IPS DF 4.7 (cell line): Measurements from ENCODE around the gene PCYT2.
"Not testable (repeated sequence)": the region's sequence is repeated elsewhere in the genome, so short reads cannot be mapped to it uniquely, and the experiment has no call there.

Source experiments
- DNase-seq: peaks from one replicate; pipeline ENCODE4 v3.0.0-alpha.2; 2013; ENCODE audit warnings: low spot score; ENCODE audit errors: extremely low read depth

Gene PCYT2

DNA sequence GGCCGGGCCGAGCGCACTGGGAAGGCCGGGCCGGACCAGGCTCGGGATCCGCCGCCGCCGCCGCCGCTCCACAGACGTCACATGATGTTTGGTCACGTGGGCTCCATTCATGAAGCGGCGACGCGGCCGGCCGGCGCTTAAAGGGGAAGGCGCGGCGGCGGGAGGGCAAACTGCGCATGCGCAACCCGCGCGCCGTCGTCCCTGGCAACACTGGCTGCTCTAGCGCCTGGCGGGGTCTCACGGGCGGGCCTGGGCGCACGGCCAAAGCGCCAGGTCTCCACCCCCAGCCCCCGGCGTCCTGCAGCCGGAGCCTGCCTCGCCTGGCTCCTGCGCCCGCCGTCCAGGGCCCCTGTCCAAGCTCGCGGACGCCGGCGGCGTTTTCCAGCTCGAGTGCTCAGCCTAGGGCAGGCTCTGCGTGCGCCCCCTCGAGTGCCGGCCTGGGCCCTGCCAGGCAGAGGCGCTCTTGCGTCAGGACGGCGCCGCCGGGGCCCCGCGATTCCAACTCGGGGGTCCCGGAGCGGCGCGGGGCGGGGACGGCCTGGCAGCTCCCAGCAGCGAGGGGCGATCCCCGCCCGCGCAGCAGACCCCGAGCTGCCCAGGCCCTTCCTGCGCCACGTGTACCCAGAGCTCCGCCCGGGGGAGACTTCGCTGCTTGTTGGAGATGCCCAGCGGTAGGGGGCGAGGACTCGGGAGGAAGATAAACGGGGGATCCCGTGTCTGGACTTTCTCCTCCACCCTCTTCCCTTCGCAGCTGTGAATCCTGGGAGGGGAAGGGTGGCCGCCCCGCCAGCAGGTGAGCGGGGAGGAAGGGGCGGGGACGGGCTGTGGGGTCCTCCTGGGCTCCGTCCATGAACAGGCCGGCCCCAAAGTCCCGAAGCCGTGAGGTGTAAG, 16.7 kb upstream of the PCYT2 start, which contains the start of gene MAFG:
Gene MAFG, minus strand, starts transcription at position 83 of the 891 bp plus-strand sequence. CDS start 4,550 bp downstream, outside the sequence.
- no peak for DNase-seq

DNA sequence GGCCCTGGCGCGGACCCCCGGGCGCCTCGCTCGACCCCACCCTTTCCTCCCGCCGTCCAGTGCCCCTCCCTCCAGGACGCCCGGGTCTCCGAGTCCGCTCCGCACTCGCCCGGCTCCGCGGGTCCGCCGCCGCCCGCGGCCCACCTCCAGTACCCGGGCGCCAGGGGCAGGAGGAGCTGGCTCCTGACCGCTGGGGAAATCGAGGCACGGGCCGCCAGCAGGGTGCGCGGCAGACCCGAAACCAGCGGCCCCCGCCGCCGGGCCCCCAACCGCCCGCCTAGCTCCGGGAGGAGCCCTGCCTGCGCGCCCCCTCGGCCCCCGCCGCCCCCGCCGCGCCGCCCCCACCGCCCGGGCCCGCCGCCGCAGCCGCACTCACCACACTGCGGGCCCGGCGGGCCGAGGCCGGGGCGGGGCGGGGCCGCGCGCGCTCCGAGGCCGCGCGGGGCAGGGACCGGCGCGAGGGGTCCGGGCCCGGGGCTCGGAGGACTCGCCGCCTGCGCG, 16.0 kb upstream of the PCYT2 start:
- no peak for DNase-seq

GRCh38 chr17:81926451-81927151, 15.4 kb upstream of the PCYT2 start:
- DNase-seq = no peak

GRCh38 chr17:81925860-81926450, 14.8 kb upstream of the PCYT2 start:
- DNase-seq = no peak

GRCh38 chr17:81924557-81925532, 13.6 kb upstream of the PCYT2 start:
- no peak for DNase-seq

DNA sequence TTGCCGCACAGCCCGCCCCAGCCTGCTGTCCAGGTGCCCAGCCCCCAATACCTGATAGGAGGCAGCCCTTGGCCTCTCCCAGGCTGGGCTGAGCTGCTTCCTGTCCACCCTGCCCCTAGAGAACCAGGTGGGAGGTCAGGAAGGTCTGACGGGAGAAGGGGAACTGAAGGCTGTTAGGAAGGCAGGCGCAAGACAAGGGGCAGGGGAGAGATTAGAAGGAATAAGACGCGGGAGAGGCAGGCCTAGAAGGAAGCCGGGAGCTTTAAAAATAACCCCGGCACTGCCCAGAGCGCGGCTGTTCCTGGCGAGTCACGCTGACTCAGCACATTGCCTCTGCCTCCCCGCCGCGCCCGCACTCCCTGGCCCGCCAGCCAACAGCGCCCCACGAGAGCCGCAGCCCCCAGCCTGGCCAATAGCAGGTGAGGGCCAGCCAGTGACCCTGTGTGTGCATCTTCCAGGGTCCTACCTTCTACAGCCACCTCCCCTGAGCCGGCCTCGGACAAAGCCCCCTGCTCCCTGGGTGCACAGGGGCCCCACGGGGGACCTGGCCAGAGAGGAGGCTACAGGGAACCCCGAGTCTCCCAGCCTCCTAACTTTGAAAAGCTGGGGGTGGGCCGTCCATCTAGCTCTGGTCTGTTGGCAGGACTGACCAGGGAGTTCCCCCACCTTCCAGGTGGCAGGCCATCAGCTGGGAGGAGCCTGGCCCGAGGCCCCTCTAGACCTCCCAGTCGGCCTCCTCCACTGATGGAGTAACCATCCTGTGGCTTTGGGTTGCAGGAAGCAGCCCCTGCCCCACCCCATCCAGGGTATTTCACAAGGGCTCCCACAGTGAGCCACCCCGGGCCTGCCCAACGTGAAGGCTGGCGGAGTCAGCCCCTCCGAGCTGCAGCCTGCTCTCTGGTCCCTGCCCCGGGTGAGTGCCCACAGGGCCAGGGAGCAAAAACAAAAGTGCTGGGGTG, 12.4 kb upstream of the PCYT2 start:
- no peak for DNase-seq

- DNase-seq = no peak
Measured at GRCh38 chr17:81922566-81923301, 11.5 kb upstream of the PCYT2 start.

- DNase-seq = no peak
Measured at GRCh38 chr17:81921996-81922565, 10.9 kb upstream of the PCYT2 start.

- no peak for DNase-seq
Measured at GRCh38 chr17:81921537-81921862, 10.3 kb upstream of the PCYT2 start.

GRCh38 chr17:81920612-81921536, 9.7 kb upstream of the PCYT2 start:
- DNase-seq = no peak

GRCh38 chr17:81918832-81919545, 7.8 kb upstream of the PCYT2 start:
- DNase-seq = no peak

- not testable (repeated sequence) for DNase-seq
Measured at GRCh38 chr17:81918333-81918669, 7.1 kb upstream of the PCYT2 start.

GRCh38 chr17:81917565-81918332, 6.5 kb upstream of the PCYT2 start, which contains the start of gene SIRT7:
TSS of gene SIRT7 (minus strand) at chr17:81918176. CDS start at chr17:81918131, 45 bp downstream.
- no peak for DNase-seq

DNA sequence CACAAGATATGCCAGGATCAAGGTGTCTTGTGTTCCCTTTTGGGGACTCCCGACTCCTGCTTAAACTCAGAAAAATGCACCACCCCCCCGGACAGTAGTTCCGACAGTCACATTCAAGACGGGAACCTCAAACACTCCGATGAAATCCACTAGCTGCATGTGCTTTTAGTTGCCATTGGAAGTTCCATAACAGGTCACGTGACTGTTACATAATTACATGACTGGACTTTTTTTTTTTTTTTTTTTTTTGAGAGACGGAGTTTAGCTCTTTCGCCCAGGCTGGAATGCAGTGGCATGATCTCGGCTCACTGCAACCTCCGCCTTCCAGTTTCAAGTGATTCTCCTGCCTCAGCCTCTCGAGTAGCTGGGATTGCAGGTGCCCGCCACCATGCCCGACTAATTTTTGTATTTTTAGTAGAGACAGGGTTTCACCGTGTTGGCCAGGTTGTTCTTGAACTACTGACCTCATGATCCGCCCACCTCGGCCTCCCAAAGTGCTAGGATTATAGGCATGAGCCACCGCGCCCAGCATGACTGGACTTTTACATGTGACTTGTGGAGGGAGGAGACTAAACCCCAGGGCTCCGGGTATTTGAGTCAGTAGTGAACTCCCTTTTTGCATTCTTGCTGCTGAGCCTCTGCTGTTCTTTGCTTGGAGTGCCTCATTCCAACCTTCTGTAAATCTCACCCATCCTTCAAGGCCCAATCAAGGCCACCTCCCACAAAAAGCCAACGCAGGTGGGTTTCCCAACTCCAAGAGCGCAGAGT, 5.2 kb upstream of the PCYT2 start:
- DNase-seq = no peak

- DNase-seq = no peak
Measured at GRCh38 chr17:81915331-81915730, 4.1 kb upstream of the PCYT2 start.
